Body of pancreas (tissue), 4 donors: ENCODE data around the gene AKAP5.
A peak's percentile ranks its signal among the peaks of the same experiment; 100 is the strongest.

Source experiments
- POLR2A ChIP-seq, 3 donors: fragments of 450-650 bp; IDR thresholded peaks; one replicate each; pipeline ENCODE4 v1.6.1; 2016; ENCODE audit warnings: antibody characterized with exemption in 3 of 3, mild to moderate bottlenecking in 2 of 3
- TF ChIP-seq, protein P1 (sequence below), 7 experiments: fragments of 450-650 bp in 4 of 7; fragments of 200-600 bp in 3 of 7; sonication (generic) in 3 of 7; IDR thresholded peaks; one replicate each; pipeline ENCODE4 v1.5.1; 2016 to 2019; ENCODE audit warnings: antibody characterized with exemption in 7 of 7

DNA sequence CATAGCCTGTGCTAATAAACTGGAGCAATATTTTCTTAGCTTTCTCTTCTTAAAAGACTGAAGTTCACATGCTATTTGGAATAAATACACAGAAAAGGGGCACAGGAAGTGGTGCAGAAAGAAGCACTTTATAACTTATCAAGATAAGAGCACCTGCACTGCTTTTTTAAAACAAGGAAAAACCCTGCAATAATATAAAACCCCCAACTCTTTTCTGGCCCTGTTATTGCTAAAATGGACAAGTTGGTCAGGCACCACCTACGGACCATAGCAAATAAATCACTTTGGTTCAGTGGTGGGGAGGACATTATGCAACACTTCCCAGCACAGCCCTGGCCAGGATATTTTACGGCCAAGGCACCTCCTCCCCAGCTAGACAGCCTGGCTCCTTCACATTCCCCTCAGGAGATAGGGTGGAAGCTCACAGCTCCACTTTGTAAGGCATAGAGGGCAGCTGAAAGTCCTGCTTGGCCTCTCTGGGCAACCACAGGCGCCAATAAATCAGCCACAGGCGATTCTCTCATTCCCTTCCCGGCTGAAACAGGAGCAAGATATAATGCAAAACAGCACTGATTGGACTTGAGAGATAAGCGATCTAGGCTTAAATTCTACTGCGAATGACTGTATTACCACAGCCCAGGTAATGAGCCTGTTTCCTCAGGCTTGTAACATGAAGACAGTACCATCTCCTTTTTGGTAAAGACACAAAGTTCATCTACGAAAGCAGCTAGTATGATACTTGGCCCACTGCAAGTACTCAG lies 36.3 kb downstream of the AKAP5 start:
- TF ChIP-seq, protein P1, sequence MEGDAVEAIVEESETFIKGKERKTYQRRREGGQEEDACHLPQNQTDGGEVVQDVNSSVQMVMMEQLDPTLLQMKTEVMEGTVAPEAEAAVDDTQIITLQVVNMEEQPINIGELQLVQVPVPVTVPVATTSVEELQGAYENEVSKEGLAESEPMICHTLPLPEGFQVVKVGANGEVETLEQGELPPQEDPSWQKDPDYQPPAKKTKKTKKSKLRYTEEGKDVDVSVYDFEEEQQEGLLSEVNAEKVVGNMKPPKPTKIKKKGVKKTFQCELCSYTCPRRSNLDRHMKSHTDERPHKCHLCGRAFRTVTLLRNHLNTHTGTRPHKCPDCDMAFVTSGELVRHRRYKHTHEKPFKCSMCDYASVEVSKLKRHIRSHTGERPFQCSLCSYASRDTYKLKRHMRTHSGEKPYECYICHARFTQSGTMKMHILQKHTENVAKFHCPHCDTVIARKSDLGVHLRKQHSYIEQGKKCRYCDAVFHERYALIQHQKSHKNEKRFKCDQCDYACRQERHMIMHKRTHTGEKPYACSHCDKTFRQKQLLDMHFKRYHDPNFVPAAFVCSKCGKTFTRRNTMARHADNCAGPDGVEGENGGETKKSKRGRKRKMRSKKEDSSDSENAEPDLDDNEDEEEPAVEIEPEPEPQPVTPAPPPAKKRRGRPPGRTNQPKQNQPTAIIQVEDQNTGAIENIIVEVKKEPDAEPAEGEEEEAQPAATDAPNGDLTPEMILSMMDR (IDR thresholded peaks at IDR 0.05), result peak in 2 of 7 experiments; percentile 12 to 15
- peak in 2 of 3 donors; percentile 25 to 35 for TF ChIP-seq POLR2A (IDR thresholded peaks at IDR 0.05)
